22Rv1 (cell line): Measurements from ENCODE around the gene ARHGAP29.

ENCODE experiments used
- CTCF ChIP-seq: fragments of 450-650 bp; IDR thresholded peaks from 2 replicates; pipeline ENCODE4 v1.5.1; 2017; ENCODE audit warnings: mild to moderate bottlenecking
- ZFX ChIP-seq: fragments of 450-650 bp; IDR thresholded peaks from 2 replicates; pipeline ENCODE4 v1.6.1; 2017; ENCODE audit warnings: antibody characterized with exemption, borderline replicate concordance

GRCh38 chr1:94215955-94216354 is 21.4 kb downstream of the ARHGAP29 start:
- TF ChIP-seq CTCF (no peak), ZFX (no peak)
